ENCODE results near the gene NRDC.

- TF ChIP-seq CTCF (IDR thresholded peaks at IDR 0.05), result no peak
- TF ChIP-seq POLR2A (IDR thresholded peaks at IDR 0.05), result no peak
Measured at GRCh38 chr1:51794868-51795267, 83.7 kb downstream of the NRDC start.
